ENCODE measurements around the gene SEC61A1.

SEC61A1 gene

GRCh38 chr3:128077202-128077624 is 25.0 kb downstream of the SEC61A1 start:
- peak; percentile 28 for DNase-seq (ENCODE audit: low read depth)
- peak overlapping the region; percentile 58 for H3K4me3 ChIP-seq (ENCODE audit: low read depth, low read length)
- TF ChIP-seq, protein P1, sequence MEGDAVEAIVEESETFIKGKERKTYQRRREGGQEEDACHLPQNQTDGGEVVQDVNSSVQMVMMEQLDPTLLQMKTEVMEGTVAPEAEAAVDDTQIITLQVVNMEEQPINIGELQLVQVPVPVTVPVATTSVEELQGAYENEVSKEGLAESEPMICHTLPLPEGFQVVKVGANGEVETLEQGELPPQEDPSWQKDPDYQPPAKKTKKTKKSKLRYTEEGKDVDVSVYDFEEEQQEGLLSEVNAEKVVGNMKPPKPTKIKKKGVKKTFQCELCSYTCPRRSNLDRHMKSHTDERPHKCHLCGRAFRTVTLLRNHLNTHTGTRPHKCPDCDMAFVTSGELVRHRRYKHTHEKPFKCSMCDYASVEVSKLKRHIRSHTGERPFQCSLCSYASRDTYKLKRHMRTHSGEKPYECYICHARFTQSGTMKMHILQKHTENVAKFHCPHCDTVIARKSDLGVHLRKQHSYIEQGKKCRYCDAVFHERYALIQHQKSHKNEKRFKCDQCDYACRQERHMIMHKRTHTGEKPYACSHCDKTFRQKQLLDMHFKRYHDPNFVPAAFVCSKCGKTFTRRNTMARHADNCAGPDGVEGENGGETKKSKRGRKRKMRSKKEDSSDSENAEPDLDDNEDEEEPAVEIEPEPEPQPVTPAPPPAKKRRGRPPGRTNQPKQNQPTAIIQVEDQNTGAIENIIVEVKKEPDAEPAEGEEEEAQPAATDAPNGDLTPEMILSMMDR (conservative IDR thresholded peaks at IDR 0.05; ENCODE audit: low read depth, low read length): no peak

DNA sequence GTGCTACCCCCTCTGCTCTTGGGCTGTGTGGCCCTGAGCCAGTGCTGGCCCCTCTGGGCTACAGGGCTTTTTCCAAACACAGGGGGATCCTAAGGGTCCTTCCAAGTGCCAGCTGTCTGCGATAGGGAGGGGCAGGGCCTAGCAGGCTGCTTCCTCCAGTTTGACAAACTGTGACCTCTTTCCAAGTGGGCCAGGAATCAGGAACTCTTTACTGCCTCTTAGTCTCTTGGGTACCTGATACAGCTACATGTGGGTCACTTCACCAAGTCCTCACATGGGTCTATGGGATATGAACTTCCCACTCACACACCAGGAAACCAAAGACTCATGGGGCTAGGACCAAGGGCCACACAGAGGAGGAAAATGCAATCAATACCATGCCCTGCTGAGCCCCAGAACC is 25.4 kb downstream of the SEC61A1 start:
- H3K4me3 ChIP-seq (ENCODE audit: low read depth, low read length): no peak overlapping the region
- no peak for DNase-seq (ENCODE audit: low read depth)
- TF ChIP-seq, protein P1 (conservative IDR thresholded peaks at IDR 0.05; ENCODE audit: low read depth, low read length): no peak

DNA sequence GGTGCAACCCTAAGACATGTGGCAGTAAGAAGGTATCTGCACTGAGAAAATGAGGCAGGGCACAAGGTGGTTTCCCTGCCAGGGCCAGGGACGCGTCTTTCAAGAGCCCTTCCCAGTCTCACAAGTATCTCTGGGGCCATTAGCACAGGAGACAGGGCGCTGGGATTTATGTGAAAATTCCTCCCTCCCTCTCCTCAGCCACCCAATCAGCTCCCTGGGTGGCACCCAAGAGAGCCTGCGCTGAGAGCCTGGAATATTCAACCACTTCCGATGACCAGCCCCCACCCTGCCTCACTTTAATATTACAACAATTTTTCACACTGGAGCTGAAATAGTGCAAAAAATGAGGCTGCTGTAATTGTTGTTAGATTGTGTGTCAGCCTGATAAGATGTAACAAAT is 26.1 kb downstream of the SEC61A1 start:
- TF ChIP-seq, protein P1 (conservative IDR thresholded peaks at IDR 0.05; ENCODE audit: low read depth, low read length): no peak
- DNase-seq (ENCODE audit: low read depth): no peak
- no peak overlapping the region for H3K4me3 ChIP-seq (ENCODE audit: low read depth, low read length)

- TF ChIP-seq, protein P1 (conservative IDR thresholded peaks at IDR 0.05; ENCODE audit: low read depth, low read length): no peak
- no peak overlapping the region for H3K4me3 ChIP-seq (ENCODE audit: low read depth, low read length)
- DNase-seq (ENCODE audit: low read depth): no peak
Measured at GRCh38 chr3:128078875-128079274, 26.6 kb downstream of the SEC61A1 start.

DNA sequence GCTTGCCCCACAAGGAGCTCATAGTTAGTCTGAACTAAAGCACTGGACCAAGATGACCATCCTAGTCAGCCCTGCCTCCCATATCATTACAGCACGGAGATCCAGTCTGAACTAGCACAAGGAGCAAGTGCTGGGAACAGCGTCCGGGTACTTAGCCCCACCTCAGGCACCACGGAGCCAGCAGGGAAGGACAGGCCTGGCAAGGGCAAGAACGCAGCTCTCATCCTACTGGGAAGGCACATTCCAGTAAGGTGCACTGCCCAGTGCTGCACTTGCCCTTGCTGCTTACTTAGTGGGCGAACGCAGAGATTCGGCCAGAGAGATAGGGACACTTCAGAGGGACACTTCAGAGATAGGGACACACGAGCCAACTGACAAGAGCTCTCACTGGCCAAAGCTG is 27.6 kb downstream of the SEC61A1 start:
- no peak overlapping the region for H3K4me3 ChIP-seq (ENCODE audit: low read depth, low read length)
- no peak for DNase-seq (ENCODE audit: low read depth)
- TF ChIP-seq, protein P1 (conservative IDR thresholded peaks at IDR 0.05; ENCODE audit: low read depth, low read length): no peak

DNA sequence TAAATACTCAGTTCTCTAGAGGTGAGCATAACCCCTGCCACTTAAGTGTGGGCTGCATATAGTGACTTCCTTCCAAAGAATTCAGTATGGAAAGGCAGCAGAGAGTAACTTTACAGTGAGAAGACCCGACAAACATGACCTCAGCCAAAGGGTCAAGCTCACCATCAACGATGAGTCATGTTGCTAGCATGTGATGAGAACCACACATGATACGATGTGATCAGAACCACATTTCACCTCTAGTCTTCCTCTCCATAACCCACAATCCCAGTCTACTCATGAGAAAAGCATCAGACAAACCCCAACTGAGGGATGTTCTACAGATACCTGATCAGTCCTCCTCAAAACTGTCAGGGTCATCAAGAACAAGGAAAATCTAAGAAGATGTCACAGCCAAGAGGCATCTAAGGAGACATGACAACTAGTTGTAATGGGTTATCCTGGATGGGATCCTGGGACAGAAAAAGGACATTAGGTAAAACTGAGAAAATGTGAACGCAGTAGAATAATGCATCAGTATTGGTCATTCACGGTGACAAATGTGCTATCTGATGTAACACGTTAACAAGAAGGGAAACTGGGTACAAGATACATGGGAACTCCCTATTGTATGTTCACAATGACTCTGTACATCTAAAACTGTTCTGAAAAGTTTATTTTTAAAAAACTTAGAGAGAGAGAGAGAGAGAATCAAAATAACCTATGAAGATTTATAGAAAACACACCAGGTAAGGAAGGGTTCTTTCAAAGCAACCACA is 28.3 kb downstream of the SEC61A1 start:
- peak; percentile 95 for DNase-seq (ENCODE audit: low read depth)
- H3K4me3 ChIP-seq (ENCODE audit: low read depth, low read length): no peak overlapping the region

More for the DNA sequence above, 28.3 kb downstream of the SEC61A1 start:
- TF ChIP-seq, protein P1 (conservative IDR thresholded peaks at IDR 0.05; ENCODE audit: low read depth, low read length): no peak
